Daoy (cell line): Measurements from ENCODE around the gene PARD6G. TPM values are rescaled to one million over a fixed set of nuclear protein-coding genes. Genes with fewer than 3 reads are reported as not detected.
A peak's percentile ranks its signal among the peaks of the same experiment; 100 is the strongest.

ENCODE experiments used
- DNase-seq: peaks from one replicate; pipeline ENCODE4 v3.0.0-alpha.2; 2015; ENCODE audit warnings: low read depth
- total RNA-seq: library from RNA; depleted of rRNA; stranded (reverse); fragments of >200 nt; shearing (Covaris generic); gene quantifications from 2 replicates; pipeline ENCODE4 v1.2.3, GENCODE V29; 2014; rRNA removed

Gene PARD6G, protein sequence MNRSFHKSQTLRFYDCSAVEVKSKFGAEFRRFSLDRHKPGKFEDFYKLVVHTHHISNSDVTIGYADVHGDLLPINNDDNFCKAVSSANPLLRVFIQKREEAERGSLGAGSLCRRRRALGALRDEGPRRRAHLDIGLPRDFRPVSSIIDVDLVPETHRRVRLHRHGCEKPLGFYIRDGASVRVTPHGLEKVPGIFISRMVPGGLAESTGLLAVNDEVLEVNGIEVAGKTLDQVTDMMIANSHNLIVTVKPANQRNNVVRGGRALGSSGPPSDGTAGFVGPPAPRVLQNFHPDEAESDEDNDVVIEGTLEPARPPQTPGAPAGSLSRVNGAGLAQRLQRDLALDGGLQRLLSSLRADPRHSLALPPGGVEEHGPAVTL
- 0.98 and 1.3 TPM in 2 replicates for total RNA-seq

DNA sequence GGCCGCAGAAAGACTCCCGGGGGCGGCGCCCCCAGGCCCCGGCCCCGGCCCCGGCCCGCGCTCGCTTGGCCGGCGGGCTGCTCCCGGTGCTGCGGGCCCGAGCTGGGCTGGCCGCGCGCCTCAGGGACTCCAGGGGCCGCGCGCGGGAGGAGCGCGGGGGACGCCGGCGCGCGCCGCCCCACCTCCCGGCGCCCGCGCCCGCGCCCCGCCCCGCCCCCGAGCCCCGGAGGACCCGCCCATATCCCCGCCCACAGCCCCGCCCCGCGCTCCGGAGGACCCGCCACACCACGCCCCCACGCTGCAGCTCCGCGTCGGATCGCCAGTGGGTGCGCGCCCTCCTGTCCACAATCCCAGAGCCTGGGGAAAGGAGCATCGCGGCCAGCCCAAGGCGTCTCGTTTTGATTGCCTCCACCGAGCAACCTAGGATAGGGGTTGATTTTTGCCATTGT lies at the start of gene PARD6G:
Gene PARD6G (minus strand): TSS at position 122 of the 449 bp plus-strand sequence. CDS start 166 bp downstream, outside the sequence.
- DNase-seq: peak; percentile 65

DNA sequence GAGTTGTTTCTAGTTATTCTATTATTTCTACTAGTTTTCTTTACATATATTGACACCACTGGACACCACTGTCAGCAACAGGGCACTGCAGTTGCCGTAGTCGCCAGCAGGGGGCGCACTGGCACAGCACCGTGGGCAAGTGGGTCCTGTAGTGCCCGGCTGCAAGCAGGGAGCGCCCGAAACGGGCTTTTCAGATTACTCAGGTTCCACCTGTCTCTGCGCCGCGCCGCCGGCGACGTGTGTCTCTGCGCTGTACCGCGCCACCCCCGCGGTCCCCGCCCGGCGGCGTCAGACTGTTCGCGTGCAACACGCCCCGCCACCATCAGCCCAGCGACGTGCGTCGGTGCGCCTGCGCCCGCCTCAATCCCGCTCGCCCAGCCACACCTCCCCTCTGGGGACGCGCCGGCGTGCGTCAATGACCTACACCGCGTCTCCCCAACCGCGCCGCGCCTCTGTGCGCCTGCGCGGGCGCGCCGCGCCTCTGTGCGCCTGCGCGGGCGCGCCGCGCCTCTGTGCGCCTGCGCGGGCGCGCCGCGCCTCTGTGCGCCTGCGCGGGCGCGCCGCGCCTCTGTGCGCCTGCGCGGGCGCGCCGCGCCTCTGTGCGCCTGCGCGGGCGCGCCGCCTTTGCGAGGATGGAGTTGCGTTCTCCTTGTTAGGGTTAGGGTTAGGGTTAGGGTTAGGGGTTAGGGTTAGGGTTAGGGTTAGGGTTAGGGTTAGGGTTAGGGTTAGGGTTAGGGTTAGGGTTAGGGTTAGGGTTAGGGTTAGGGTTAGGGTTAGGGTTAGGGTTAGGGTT lies 15.1 kb upstream of the PARD6G start:
- peak; percentile 15 for DNase-seq

DNA sequence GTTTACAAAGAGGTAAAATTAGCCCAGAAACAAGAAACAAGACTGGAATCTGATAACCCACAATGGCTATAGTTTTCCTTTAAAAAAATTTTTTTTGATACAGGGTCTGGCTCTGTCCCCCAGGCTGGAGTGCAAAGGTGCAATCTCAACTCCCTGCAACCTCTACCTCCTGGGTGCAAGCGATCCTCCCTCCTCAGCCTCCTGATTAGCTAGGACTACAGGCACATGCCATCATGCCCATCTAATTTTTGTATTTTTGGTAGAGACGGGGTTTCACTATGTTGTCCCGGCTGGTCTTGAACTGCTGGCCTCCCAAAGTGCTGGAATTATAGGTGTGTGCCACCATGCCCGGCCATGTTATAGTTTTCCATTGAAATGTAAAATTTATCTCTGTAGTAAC lies 12.3 kb upstream of the PARD6G start:
- DNase-seq: no peak

DNA sequence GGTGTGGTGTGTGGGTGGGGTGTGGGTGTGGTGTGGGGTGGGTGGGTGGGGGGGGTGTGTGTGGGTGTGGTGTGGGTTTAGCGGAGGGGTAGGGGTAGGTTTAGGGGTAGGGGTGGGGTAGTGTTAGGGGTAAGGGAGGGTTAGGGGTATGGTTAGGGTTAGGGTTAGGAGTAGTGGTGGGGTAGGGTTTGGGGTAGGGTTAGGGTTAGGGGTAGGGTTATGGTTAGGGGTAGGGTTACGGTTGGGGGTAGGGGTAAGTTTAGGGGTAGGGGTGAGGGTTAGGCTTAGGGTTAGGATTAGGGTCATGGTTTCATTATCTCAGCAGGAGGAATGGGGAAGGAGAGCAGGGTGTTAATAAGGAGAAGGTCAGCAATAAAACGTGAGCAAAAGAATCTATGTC lies 11.3 kb upstream of the PARD6G start:
- no peak for DNase-seq

DNA sequence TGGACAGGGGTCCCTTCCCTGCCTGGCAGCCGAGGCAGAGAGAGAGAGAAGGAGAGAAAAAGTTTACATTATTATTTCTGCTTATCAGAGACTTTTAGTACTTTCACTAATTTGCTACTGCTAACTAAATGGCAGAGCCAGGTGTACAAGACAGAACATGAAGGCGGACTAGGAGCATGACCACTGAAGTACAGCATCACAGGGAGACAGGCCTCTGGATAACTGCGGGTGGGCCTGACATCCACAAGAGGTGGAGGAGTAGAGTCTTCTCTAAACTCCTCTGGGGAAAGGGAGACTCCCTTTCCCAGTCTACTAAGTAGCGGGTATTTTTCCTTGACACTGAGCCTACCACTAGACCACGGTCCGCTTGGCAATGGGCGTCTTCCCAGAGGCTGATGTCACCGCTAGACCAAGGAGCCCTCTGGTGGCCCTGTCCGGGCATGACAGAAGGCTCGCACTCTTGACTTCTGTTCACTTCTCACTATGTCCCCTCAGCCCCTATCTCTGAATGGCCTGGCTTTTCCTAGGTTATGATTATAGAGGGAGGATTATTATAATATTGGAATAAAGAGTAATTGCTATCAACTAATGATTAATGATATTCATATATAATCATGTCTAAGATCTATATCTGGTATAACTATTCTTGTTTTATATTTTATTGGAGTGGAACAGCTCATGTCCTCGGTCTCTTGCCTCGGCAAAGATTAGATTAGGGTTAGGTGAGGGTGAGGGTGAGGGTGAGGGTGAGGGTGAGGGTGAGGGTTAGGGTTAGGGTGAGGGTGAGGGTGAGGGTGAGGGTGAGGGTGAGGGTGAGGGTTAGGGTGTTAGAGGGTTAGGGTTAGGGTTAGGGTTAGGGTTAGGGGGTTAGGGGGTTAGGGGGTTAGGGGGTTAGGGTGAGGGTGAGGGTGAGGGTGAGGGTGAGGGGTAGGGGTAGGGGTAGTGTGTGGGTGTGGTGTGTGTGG lies 10.5 kb upstream of the PARD6G start:
- DNase-seq: peak; percentile 64

DNA sequence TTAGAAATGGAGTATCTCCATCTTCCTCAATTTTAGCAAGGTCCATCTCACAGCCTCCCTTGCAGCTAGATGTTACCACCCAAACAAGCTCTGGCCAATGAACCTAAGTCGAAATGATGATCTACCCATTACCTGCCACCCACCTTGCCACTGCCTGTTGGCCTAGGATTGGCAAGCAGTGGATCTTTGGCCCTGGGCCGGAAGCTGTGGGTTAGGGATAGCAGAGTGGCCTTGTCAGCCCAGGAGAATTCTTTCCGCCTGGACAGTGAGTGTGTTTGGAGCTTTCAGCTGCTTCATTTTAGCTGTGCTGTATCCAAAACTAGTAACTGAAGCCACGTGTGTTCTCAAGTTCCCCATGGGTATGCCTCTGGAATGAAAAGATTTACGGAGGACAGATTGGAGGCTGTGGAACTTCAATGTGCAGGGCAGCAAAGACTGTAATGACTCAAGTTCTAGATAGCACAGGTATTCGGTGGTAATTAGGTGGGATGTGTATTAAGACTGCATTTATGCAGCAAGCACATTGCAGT lies 7.7 kb upstream of the PARD6G start:
- no peak for DNase-seq

DNA sequence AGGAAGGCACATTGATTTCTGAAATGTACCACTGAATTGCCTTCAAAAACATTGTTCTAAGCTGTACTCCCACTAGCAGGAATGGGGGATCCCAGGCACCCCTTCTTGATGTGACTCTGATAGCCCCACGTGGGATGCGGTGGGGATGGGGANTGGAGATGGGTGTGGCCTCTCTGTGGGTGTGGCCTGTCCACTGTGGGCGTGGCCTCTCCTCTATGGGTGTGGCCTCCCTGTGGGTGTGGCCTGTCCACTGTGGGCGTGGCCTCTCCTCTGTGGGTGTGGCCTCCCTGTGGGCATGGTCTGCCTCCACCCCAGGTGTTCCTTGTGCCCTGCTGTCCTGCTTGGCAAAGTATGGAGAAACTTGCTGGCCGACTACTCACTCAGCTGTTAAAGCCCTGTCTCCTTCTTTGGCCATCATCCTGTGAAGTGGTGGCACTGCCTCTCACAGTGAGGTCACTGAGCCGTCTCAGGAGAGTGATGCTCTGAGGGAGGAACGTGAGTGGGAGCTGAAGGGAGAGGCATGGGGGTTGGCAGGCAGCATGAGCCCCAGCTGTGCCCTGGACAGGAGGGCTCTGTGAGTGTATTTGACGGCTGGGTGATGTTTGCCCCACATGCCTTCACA lies 6.7 kb upstream of the PARD6G start:
- no peak for DNase-seq

DNA sequence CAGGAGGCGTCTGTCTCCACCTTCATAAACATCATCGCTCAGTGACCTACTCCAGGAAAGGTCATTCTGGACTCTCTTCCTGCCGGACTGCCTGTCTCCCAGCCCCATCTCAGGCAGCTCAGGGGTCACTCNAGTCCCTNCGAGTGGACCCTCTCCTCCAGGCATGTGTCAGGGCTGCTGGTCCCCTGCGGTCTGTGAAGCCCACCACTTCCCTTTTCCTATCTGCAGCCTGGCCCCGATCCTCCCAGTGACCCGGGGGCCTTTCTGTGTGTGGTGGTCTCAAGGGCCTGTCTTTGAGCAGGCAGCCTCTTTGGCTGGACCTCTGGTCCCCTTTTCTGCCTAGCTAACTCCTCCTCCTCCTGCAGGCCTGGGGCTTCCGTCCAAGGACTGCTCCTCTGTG lies 5.9 kb upstream of the PARD6G start:
- DNase-seq: no peak

DNA sequence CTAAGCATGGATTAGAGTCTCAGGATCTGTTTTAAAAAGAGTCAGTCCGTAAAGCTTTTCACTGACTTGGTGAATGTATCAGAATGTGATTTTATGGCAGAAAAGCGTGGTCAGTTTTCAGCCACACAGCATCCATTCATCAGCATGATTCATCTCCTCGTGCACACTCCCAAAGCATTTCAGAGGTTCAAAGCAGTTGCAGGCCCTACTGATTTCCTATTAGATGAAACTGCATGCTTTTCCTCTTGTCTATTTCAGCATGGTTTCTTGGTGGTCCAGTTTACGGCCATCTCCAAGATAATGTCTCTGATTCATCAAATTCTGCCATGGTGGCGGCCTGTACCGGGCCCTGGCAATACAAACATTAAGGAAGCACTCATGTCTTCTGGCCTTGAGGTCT lies 4.8 kb upstream of the PARD6G start:
- DNase-seq: peak; percentile 11

DNA sequence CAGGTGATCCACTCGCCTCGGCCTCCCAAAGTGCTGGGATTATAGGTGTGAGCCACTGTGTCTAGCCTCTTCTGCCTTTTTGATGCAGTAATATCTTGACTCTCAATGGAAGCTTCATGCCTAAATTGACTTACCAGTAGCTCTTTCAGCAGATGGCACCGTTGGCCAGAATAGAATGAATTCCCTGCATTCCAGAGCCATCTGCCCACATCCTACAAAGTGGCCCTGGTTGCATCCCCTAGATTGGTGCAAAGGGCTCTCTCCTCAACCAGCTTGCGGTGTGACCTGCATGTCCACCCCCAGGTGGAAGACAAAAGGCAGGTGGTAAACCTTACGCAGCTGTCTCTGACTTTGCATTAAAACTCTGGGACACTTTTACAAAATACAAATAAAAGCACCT lies 4.4 kb upstream of the PARD6G start:
- no peak for DNase-seq

DNA sequence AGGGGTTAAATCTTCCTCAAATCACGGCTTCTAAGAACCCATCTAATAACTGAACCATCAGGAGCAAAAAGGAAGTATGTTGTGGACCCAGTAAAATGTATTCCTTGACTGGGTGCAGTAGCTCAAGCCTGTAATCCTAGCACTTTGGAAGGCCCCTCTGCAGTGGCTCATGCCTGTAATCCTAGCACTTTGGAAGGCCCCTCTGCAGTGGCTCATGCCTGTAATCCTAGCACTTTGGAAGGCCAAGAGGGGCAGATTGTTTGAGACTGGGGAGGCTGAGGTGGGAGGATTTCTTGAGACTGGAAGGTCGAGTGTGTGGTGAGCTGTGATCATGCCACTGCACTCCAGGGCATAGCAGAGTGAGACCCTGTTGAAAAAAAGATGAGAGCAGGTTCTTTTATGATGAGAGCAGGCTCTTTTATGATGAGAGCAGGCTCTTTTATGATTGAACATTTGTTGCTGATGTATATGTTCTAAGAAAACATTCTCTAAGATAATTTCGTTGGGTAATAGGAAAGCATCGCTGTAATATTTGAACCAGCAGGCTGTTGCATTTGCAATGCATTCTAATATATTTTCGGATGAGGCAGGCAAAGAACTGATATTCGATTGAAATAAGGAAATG lies 3.5 kb upstream of the PARD6G start:
- no peak for DNase-seq

DNA sequence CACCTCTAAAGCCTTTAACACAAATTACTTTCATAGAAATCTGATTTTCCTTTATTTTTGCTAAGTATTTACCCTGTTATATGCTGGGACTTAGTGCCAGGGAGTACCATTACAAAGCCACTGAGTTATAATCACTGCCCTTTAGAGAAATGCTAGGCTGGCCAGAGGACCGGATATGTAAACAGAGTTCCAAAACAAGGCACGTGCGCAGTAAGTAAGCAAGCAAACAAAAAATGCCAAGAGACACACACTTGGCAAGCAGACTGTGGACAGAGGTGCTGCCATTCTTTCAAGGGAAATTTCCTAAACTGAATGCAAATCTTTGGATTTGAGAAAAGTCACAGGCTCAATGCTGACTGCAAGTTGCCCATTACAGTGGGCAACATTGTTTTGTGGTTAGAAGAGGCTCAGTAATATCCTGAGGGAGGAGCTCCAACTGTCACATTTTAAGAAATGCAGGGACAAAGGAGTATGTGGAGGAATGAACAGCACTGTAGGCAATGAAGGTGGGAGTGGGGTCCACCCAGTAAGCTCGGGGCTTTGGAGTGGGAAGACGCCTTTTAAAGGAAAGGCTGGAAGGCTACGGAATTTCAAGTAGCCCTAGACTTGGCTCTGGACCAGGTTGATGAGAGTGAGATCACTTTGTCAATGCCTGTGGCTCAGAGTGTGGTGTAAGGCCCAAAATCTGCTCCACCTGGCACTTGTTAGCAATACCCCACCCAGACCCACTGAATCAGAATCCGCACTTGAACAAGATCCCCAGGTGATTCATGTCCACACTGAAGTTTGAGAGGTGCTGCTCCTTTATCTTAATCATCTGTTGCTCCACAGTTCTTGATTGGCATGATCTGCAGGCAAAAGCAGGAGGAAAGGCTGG lies 2.1 kb upstream of the PARD6G start:
- peak; percentile 48 for DNase-seq

DNA sequence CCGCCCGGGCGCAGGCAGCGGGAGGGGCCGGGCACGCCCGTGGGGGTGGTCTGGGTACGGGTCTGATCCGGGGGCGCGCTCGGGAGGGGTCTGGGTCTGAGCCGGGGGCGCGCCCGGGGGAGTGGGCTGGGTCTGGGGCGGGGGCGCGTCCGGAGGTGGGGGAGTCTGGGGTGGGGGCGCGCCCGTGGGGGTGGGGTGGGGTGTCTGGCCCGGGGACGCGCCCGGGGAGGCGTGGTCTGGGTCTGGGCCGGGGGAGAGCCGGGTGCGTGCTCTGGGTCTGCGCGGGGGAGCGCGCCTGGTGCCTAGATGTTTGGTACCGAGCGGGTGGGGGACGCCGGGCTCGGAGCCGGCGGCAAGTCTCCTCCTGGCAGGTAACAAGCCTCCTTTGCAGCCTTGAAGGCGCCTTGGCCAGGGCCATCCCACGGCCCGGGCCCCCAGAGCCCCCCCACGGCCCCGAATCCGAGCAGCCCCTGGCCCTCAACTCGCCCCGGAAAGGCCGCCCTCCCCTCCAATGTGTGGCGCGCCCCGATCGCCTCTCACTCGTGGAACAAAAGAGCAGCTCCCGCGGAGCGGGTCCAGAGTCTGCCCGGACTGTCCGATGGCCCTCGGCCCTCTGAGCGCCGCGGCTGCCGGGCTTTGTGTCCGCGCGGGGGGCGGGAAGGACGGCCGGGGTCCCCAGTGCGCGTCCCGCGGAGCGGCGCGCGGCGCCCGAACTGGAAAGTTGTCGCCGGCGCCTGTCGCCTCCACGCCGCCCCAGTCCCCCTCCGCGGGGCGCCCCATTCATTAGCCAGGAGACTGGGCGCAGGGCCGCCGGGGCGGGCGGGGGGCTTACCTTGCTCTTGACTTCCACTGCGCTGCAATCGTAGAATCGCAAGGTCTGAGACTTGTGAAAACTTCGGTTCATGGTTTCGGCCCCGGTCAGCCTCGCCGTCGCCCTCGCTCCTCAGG lies 595 bp downstream of the PARD6G start:
- peak; percentile 18 for DNase-seq

DNA sequence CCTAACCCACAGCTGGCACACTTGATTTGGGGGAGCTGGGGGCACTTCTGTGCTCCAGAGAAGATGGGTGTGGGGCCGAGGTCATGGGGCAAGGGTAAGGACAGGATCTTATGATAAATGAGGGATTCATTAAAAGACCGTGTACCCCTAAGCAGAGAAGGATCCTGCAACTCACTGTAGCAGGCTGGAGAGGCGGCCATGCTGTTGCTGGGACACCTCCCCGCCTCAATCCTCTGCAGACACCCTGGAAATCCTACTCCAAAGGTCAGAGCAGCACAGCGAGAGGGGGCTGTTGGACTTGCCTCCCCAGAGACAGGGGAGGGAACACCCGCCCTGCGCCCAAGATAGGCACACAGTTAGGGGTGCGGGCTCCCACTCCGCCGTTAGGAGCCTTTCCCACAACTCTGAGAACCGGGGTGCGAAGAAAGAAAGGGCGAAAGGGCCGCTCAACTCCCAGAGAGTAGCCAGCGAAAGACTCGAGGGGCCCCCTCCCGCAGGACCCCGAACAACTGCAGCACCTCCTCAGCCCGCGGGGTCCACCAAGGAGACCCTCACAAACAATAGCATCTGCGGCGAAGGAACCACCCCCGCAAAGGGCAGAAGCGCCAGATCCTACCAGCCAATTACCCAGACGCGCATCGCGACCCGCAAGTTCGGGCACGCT lies 1.4 kb downstream of the PARD6G start:
- DNase-seq: no peak

DNA sequence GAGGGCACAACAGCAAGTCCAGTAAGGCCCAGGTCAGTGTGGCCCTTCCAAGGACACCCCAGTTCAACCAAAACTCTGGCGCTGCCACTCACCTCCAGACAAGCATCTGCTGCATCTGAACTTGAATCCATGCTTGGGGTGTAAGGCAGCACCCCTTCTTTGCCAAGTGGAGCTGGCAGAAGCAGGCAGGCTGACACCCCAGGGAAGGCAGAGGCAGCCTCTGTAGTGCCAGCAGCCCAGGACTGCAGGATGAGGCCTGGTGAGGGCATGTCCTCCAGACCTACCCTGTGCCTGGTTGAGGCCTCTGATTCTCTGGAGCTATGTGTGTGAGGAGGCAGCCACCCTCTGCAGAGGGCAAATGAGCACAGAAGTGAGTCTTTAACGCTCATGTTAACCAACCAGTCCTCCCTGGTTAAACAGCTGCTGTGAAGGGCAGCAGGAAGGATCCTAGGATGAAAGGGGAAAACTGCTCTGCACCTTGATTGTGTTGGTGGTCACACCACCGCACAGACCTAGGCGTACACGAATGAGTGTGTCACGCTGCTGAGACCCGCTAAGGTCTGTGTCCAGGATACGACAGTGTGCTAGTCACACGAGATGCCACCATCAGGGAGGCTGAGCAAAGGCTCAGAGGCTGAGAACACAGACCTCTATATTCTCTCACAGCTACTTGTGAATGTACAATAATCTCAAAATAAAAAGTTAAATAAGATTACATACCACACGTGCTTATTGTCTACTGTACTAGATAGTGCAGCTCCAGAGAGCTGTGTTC lies 2.2 kb downstream of the PARD6G start:
- DNase-seq: no peak

DNA sequence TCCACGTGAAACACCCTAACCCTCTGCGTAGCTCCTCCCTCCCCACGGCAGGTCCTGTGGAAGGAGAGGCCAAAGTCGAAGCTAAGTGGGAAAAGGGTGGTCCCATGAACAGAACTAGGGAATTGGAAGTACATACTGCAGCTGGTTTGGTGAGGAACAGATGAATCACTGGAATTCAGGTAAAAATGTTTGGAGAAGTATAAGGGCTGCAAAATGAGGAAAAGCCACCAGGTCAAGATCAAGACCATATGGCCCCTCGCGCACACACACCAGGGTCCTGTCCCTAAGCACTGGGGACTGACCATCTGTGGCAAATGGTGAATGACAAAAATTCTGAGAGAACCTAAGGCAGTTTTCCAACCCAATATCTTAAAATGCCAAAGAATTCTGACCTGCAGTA lies 3.1 kb downstream of the PARD6G start:
- no peak for DNase-seq

DNA sequence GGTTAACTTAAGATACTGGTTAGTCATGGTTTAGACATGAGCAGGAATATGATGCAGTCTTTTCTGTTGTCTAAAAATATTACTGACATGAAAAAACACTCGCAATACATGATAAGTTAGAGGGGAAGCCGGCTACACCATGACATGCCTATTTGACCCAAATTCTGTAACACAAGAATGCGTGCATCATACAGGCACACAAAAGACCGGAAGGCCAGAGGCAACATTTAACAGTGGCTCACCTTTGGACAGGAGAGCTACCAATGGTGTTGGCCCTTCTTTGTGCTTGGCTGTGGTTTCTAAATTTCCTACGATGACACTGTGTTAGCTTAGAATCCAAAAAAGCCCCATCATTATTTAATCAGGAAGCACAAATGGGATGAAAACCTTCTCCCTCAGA lies 4.1 kb downstream of the PARD6G start:
- no peak for DNase-seq
